ENCODE results near the gene ONECUT2.
"Not testable (repeated sequence)": the region's sequence is repeated elsewhere in the genome, so short reads cannot be mapped to it uniquely, and the experiment has no call there.

The ONECUT2 gene

DNA sequence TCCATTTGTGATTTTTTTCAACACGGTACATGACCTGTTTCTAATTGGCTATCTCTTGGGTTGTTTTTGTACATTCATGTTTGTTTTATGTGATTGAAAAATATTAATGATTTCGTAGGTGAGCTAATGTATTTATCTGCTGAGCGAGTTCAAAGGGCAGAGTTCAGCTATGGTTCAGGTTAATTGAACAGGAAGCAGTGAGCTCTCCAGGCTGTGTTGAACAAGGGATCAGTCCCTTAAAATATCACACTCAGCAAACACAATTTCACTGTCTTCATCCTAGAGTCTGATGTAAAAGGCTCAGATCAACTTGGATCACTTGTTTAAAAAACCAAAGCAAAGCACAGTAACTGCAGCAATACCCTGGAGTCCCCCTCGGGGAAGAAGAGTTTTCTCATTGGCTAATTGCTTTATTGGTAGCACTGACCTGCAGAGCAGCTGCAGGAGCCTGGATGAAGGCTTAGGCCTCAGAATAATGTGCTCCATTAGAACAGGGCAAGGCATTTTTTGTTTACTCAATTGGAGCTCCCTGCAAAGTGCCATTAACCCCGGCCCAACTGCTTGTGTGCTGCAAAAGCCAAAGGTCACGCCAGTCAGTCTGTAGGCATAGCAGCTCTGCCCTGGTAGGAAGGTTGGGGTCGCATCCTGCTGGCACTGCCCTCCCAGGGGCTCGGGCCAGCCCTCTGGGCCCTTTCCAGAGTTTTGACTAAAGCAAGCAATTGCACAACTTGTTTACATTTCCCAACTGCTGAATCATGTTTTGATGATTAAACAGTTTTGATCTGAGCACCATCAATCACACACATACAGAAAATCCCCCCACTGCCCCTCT, 10.5 kb downstream of the ONECUT2 start:
- no peak for DNase-seq (ENCODE audit: low read depth in 2 of 2)

DNA sequence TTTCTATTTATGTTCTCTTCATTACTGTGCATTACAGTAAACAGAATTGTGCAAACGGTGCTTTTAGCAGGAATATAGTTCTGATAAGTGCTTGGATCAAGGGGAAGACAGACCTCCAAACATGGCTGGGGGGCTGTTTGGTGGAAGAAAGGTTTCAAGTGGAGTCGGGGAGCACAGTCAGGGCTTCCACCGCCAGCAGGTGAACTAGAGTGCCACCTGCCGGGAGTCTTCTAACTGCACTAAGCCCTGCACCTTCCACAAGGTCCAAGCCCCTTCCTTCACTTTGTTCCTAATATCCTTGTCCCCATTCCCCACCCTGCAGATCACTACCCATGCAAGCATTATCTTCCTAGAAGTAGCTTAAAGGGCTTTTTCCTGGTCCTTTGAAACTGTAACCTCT, 11.1 kb downstream of the ONECUT2 start:
- DNase-seq (ENCODE audit: low read depth in 2 of 2), result no peak

DNA sequence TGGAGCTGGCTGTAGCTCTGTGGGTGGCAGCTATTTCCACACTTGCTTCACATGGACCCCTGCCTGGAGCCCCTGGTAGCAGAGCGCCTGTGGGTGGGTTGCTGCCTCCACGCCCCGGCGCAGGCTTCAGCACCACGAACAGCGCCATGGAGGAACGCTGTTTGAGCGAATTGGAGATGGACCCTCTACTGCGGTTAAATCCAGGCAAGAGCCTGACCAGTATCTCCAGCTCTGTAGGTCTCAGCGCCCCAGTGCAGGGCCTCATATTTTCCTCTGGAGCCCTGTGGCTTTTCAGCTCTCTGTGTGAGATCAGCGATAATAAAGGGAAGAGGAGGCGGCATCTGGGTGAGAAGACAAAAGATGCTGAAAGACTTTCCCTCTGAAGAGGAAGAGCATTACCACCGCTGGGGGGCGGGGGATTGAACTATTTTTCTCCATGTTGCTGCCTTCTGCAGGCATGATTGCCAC, 12.0 kb downstream of the ONECUT2 start:
- DNase-seq (ENCODE audit: low read depth in 2 of 2), result no peak

DNA sequence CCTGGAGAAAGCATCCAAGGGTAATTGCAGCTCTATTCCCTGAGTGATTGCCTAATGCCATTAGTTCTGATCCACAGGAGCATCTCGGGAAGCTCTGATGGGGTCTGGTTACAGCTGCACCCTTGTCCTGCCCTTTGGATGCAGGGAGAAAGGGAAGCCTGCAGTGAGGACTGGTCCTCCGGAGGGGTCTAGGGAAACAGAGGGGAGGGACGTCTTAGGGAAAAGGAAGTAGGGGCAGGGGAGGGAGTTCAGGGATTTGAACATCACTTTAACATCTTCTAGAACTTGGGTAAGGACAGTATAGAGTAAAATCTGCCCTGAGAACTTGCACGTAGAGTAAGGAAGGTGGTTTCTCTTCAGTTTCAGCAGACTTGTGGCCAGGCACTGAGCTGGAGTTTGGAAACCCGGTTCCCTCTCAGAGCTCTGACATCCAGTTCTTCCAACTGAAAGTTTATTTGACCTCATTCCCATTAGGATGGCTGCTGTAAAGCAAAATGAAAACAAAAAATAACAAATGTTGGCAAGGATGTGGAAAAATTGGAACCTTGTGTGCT, 20.5 kb downstream of the ONECUT2 start:
- DNase-seq (ENCODE audit: low read depth in 2 of 2), result no peak

DNA sequence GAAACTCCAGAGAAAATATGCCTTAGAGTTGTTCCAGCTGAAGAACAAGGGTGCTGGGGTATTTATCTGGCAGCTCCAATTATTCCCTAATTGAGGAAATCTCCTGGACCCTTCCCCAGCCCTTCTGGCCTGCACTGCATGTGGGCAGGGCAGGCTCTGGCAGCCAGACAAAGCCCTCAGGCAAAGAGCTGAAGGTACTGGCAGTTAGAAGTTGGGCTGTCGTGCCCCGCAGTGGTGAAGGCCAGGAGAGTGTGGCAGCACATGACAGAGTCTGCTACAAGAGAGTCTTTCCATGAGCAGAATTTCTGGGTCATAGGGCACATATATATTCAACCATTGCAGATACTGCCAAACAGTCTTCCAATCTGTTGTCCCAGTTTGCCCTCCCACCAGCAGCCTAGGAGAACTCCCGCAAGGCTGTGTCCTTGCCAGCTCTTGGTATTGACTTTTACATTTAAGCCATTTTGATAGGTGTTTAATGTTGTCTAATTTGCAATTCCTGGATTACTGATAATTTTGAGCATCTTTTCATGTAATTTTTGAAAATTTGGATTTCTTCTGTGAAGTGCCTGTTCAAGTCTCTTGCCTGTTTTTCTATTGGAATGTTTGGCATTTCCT, 26.6 kb downstream of the ONECUT2 start:
- no peak for DNase-seq (ENCODE audit: low read depth in 2 of 2)

DNA sequence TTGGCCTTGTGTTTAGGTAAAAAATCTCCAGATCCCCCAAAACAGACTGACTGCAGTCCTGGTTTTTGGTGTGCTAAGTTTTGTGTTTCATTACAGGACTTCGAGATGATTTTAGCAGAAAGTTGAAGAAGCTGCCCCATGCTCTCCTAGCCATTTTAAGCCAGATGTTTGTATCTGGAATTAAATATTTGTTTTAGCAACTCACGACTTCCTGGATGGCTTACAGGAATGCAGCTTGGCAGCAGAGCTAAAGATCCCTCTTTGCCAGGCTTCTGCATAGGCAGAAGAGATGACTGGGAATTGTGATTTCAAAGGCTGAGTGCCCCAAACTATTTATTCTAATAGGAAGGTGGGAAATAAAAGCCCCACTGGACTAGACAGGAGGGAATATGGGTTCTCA, 31.1 kb downstream of the ONECUT2 start:
- DNase-seq (ENCODE audit: low read depth in 2 of 2), result no peak

DNA sequence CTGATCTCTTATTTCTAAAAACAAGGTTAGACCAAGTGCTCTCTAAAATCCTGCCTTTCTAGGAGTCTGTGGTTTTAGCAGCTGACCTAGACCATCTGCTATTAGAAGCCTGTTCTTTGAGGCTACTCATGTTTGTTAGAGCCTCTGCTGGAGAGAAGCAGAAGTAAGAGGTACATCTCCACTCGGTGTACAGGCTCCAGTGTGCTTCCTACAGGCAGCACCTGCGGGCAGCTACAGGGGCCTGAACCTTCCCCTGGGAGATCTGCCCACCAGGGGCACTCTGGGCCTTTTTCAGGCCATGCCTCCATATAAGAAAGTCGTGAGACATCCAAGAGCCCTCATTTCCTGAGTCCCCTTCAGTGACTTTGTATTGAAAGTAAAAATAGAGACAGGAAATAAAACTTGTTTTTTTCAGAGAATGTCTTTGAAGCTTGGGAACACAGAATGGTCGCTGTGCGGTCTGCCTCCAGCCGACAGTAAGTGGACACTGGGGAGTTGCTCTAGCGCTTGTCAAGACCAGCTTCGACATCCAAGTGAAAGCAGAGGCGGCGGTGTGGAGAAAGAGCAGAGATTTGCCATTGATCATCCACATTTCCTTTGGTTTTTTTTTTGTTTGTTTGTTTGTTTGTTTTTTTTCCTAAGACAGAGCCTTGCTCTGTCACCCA, 31.7 kb downstream of the ONECUT2 start:
- no peak for DNase-seq (ENCODE audit: low read depth in 2 of 2)

DNA sequence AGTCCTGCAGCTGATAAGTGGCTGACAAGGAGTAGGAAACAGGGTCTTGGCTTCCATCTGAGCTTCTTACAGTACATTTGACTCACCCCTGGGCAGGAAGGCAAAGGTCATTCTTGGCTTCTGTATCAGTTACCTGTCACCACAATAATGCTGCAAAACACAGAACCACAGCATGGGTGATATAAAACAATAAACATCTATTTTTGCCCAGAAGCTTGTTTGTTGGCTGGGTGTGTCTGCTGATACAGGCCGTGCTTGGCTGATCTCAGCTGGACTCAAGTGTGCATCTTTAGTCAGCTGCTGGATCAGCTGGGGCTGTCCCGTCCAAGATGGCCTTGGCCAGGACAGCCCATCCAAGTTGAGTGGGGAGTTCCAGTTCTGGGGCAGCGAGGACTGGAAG, 34.7 kb downstream of the ONECUT2 start:
- DNase-seq (ENCODE audit: low read depth in 2 of 2), result no peak

DNA sequence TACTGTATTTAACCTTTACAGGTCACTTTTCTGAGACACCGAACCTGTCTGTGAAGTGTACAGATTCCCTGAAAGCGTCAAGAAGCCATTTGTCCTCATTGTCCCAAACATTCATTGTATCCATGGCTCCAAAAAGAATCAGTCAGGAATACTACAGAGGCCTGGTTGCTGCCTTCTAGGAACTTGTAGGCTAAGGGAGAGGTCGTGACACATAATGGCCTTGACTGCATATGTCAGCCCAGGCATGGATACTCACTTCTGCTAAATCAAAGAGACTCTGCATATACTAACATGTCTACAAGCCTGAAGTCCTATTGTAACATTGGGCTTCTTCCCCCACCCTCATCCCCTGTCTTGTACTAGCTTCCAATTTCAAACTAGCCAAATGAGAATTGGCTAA, 40.2 kb downstream of the ONECUT2 start:
- DNase-seq (ENCODE audit: low read depth in 2 of 2), result no peak

DNA sequence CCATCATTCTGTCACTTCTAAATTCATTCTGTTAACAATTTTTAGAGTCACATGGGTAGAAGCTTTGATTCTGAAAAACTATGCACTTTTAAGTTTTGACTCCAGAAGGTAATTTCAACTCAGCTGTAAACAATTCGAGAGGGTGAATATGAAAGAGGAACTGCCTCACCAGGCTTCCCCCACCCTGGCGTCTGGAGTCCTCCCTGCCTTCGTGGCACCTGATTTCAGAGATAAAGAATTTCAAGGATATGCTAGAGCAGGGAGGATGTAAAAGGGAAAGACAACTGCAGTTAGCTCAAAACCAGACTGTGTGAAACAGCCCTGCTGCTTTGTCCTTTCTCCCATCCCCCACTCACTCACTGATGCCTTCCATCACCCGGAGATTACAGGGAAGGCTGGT, 40.7 kb downstream of the ONECUT2 start:
- DNase-seq (ENCODE audit: low read depth in 2 of 2), result no peak

DNA sequence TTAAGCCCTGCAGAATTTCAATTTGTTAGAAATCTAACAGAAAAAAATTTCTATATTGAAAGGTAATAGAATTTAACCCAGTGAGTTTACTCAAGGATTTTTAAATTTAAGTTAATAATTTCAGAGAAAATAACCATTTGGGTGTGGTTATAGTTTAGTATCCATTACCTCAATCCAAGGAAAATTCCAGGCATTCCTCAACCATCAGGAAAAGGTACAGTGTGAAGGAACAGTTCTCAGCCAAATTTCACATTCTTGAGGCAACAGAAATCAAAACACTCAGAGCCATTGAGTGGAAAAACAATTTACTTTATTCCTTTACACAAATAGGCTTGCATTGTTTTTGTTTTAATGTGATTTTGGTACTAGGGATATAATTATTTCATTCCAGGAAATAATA, 45.6 kb downstream of the ONECUT2 start:
- no peak for DNase-seq (ENCODE audit: low read depth in 2 of 2)

DNA sequence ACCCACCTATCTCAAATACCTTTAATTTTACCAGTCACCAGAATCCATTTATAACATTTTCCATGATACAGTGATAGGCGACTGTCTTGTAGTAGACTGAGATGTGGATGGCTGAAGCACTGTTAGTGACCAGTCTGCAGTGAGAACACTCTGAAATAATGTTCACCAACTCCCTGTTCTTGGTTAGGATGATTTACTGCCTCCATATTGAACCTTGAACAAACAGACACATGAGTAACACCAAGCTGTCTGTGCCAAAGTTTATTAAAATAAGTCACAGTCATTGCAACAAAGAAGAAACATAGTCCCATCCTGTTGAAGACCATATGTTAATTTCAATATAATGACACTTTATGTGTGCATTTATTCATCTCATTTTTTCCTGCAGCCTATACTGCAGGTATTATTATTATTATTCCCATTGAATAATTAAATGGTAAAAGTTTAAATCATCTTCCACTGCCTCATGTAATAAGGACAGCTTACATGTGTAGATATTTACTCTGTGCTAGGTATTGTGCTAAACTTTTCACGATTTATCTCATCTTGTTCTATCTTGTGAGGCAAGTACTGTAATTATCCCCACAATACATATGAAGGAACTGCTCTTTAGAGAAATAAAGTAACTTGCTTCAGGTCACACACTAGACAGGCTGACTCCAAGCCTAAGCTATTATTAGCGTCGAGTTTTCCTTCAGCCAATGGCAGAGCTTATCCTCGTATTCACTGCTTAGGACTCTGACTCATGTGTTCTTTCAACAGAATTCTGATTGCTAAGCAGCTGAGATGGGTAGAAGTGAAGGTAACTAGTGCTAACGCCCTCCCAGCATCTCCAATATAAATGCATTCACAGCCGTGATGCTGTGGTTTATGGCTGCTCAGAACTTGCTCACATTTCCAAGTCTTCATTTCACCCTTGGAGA, 62.5 kb downstream of the ONECUT2 start:
- DNase-seq (ENCODE audit: low read depth in 2 of 2), result no peak

DNA sequence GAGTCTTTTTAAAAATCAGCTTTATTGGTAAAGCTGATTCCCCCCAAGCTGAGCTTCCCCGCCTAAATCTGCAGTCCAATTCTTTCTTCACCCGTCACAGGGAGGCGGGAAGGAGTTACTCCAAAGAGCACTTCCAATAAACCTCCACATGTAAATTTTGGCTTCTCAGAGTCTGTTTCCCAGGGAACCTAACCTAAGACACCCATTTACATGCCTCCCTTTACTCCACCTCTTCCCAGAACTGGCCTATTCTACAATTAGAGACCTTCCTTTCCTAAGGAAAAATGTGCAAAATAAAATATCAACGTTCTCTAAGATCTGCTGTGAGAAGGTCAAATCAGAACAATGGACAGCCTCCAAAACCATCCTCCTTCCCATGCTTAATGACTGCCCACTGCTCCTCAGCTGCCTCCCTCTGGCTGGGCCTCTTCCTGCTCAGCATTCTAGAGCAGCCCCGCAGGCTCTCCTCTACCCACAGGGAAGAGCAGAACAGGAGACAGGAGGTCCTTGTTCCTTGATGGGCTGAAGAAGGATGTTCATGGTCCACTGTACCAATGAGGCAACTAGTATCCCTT, 63.6 kb downstream of the ONECUT2 start:
- no peak for DNase-seq (ENCODE audit: low read depth in 2 of 2)

DNA sequence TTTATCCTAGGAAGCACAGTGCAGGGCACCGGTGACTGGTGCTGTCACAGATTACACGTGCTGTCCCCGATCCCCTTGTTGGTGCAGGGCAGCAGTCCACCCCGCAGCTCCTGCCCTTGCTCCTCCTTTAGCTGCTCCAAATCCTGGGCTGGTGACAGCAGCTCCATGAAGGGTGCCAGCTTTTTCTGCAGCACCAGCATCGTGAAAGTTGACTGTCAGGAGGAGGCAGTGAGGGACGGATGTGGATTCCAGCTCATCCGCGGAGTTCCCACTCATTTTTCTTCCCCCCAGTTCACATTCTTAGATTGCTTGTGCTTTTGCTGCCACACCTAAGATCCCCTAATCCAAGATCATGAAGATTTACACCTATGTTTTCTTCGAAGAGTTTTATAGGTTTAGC, 67.5 kb downstream of the ONECUT2 start:
- no peak for DNase-seq (ENCODE audit: low read depth in 2 of 2)

DNA sequence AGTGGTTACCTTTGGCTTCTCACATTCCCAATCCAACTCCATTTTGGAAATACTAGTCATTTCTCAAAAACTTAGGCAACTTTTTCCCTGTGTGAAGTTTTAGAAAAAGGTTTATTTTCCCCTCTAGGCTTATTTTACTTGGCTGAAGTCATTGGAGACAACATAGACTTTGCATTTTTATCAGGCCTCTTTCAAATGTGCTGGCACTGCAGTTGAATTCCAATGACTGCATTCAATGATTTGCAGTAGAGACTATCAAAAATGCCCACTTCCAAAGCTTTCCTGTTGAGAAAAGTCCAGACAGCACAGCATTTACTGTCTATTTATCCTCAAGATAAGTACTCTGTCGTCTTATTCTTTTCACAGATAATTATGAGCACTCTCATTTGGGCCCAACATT, 70.1 kb downstream of the ONECUT2 start:
- no peak for DNase-seq (ENCODE audit: low read depth in 2 of 2)

DNA sequence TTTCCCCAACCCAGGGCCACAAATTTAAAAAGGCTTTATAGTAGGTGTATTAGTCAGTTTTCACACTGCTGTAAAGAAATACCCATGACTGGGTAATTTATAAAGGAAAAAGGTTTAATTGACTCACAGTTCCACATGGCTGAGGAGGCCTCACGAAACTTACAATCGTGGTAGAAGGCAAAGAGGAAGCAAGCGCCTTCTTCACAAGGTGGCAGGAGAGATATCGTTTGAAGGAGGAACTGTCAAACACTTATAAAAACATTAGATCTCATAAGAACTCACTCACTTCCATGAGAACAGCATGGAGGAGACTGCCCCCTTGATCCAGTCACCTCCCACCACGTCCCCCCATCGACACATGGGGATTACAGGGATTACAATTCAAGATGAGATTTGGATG, 80.9 kb downstream of the ONECUT2 start:
- no peak for DNase-seq (ENCODE audit: low read depth in 2 of 2)

DNA sequence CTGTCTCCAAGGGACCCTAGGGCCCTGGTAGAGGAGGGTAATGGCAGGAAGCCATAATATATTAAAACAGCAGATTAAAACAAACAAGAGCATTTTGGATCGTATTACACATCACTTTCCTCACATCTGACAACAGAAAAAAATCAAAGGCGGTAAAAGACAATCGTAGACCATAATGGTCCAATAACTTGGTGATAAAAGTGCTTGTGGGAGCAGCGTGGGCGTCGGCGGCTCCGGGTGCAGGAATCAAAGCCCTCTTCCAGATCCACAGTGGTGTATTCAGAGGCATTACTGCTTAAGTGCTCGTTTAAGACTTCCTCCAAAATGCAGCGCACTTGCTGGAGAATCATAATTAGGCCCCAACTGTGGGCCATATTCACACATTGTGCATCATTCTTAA, 83.4 kb downstream of the ONECUT2 start:
- no peak for DNase-seq (ENCODE audit: low read depth in 2 of 2)

DNA sequence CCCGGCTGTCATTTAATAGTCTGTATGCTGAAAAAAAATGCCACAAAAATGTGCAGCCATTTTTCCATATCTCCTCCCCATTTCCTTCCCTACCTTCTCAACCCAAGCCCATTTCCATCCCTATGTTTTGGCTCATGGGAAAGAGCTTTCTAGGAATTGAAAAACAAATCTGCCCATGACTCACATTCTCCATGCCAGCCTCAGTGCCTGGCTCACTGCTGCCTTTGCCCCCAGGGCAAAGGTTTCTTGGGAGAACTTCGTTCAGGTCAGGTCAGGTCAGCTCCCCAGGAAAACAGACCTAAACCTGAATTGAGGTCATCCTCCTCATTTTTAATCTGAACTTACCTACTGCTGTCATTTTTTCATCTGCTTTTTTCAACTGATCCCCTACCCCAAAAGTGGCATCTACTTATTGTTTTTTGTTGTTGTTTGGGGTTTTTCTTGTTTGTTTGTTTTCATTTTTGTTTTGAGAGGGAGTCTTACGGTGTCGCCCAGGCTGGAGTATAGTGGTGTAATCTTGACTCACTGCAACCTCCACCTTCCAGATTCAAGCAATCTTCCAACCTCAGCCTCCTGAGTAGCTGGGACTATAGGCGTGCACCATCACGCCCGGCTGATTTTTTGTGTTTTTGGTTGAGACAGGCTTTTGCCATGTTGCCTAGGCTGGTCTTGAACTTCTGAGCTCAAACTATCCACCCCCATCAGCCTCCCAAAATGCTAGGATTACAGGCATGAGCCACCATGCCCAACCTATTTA, 84.7 kb downstream of the ONECUT2 start:
- DNase-seq (ENCODE audit: low read depth in 2 of 2), result no peak

DNA sequence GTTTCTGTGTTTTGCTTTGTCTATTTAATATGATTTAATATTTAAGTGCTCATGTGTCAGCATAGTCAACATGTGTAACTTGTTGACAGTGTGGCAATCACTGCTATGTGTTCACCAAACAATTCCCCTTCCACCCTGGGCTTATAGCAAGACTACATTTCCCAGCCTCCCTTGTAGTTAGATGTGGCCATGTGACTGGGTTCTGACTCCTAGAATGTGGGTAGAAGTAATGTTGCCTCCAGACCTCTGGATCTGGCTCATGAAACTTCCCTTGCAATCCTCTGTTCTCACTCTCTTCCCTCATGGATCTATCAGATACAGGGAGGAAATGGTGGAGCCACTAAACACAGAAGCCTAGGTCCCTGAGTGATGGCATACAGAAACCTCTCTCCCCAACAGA, 87.2 kb downstream of the ONECUT2 start:
- not testable (repeated sequence) for DNase-seq (ENCODE audit: low read depth in 2 of 2)

DNA sequence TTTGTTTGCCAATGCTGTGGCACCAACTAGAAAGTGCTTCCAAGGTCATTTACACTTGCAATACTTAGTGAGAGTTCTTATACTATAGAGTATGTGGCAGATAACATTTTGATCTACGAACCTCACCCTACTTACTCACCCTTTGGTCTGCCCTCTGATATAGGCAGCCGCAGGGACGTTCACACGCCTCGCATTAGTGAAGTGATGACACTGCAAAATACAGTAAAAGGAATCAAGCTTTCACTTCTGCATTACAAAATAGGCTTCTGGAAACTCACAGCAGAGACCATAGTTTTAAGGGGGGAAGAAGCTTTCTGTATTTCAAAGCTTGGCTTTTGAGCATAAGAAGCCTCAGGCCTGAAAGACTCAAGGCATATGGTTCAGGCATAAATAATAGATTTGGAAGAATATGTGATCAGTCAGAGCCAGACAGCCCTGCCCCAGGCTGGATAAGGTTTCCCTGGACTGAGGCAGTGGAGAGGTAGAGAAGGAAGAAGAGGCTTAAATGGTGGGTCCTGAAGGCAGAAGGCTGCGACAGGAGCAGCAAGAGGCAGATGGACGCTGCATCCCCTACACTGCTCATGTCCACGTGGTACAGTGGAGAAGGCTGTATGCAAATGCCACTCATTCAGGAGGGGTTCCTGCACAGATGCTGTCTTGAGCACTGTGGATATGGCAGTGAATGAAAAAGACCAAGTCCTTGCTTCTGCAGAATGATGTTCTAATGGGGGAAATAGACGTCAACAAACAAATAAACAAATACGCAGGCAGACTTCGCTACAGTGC, 88.2 kb downstream of the ONECUT2 start:
- DNase-seq (ENCODE audit: low read depth in 2 of 2), result no peak
